H1 (cell line): Measurements from ENCODE around the gene KRT4.

Experiments
- BRCA1 ChIP-seq: IDR thresholded peaks from 2 replicates; pipeline ENCODE4 v1.6.1; 2012; ENCODE audit warnings: low read depth, low read length, improper control_type of control experiment
- CBX5 ChIP-seq: fragments of 300-800, 300-1000 bp; sonication (generic); IDR thresholded peaks from 2 replicates; pipeline ENCODE4 v1.7.1; 2016; ENCODE audit warnings: antibody characterized with exemption, low read length, low read depth
- POLR2A ChIP-seq, 2 experiments: IDR thresholded peaks; 1 replicate in 1 of 2; 2 replicates in 1 of 2; pipeline ENCODE4 v1.6.1; 2011; ENCODE audit warnings: low read depth in 2 of 2, low read length in 2 of 2, mild to moderate bottlenecking in 2 of 2; ENCODE audit errors: control extremely low read depth in 1 of 2
- POLR2AphosphoS5 ChIP-seq: IDR thresholded peaks from 2 replicates; pipeline ENCODE4 v1.6.1; 2011; ENCODE audit warnings: low read depth, low read length
- RXRA ChIP-seq: IDR thresholded peaks from 2 replicates; pipeline ENCODE4 v1.6.1; 2011; ENCODE audit warnings: low read depth, mild to moderate bottlenecking, low read length, moderate library complexity; ENCODE audit not compliant: insufficient read depth
- SIN3A ChIP-seq, 2 experiments: IDR thresholded peaks in 1 of 2; conservative IDR thresholded peaks in 1 of 2; 2 replicates each; pipeline ENCODE4 v1.6.1; 2011 to 2012; ENCODE audit warnings: low read length in 2 of 2, improper control_type of control experiment in 1 of 2, low read depth in 1 of 2, mild to moderate bottlenecking in 1 of 2
- SP1 ChIP-seq: IDR thresholded peaks from 2 replicates; pipeline ENCODE4 v1.6.1; 2011; ENCODE audit warnings: low read depth, low read length
- SUZ12 ChIP-seq: fragments of 200-600 bp; sonication (generic); IDR thresholded peaks from 2 replicates; pipeline ENCODE4 v1.6.1; 2012; ENCODE audit warnings: mild to moderate bottlenecking, inconsistent platforms, low read length, moderate library complexity, mixed read lengths
- TAF1 ChIP-seq: IDR thresholded peaks from 2 replicates; pipeline ENCODE4 v1.6.1; 2011; ENCODE audit warnings: mild to moderate bottlenecking, low read depth, low read length
- YY1 ChIP-seq: IDR thresholded peaks from 2 replicates; pipeline ENCODE4 v1.6.1; 2011; ENCODE audit warnings: low read depth, mild to moderate bottlenecking, low read length
- TF ChIP-seq, protein P1 (sequence below), 3 experiments: IDR thresholded peaks; 1 replicate in 2 of 3; 2 replicates in 1 of 3; pipeline versions ENCODE4 v1.5.1 to v1.6.1; 2011; ENCODE audit warnings: low read length in 3 of 3, mild to moderate bottlenecking in 3 of 3, inconsistent platforms in 2 of 3, low read depth in 1 of 3, moderate library complexity in 1 of 3; ENCODE audit not compliant: insufficient read depth in 1 of 3; ENCODE audit errors: control extremely low read depth in 1 of 3
- TF ChIP-seq, protein P2 (sequence below): fragments of 300-600 bp; sonication (generic); IDR thresholded peaks from 2 replicates; pipeline ENCODE4 v1.7.1; 2012; ENCODE audit warnings: low read length, moderate library complexity, mild to moderate bottlenecking, inconsistent platforms; ENCODE audit not compliant: insufficient replicate concordance

DNA sequence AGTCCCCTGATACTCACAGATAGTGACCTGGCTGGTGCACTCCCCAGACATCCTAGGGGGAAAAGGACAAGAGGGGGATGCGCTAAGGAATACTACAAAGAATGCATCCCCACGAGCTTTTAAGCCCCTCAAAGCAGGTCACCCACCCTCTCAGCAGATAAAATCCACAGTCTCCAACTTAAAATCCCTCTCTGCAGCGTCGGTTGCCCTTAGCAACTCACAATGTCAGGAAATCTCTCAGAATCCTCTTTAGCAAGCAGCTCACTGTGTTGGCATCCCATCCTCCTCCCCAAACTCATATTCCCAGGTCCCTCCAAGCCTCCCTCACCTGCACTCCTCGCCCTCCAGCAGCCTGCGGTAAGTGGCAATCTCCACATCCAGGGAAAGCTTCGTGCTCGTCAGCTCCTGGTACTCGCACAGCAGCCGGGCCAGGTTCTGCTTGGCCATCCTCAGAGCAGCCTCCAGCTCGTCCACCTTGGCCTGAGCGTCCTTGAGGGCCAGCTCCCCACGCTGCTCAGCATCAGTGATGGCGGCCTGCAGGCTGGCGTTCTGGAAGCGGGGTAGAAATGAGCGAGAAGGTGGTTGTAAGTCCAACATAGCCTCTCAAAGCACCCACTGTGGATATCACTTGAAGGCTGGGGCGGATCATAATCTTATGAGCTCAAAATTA is 25.7 kb upstream of the KRT4 start:
- TF ChIP-seq BRCA1 (no peak), RXRA (no peak), SIN3A (conservative IDR thresholded peaks at IDR 0.05 in 1 of 2, IDR thresholded peaks at IDR 0.05 in 1 of 2; ENCODE audit: low read depth in 1 of 2, low read length in 2 of 2) (no peak), TAF1 (no peak), YY1 (no peak), POLR2A (IDR thresholded peaks at IDR 0.05; ENCODE audit: control extremely low read depth in 1 of 2, low read depth in 2 of 2, low read length in 2 of 2) (no peak), CBX5 (no peak), SP1 (no peak), POLR2AphosphoS5 (no peak), SUZ12 (no peak)
- TF ChIP-seq, protein P1, sequence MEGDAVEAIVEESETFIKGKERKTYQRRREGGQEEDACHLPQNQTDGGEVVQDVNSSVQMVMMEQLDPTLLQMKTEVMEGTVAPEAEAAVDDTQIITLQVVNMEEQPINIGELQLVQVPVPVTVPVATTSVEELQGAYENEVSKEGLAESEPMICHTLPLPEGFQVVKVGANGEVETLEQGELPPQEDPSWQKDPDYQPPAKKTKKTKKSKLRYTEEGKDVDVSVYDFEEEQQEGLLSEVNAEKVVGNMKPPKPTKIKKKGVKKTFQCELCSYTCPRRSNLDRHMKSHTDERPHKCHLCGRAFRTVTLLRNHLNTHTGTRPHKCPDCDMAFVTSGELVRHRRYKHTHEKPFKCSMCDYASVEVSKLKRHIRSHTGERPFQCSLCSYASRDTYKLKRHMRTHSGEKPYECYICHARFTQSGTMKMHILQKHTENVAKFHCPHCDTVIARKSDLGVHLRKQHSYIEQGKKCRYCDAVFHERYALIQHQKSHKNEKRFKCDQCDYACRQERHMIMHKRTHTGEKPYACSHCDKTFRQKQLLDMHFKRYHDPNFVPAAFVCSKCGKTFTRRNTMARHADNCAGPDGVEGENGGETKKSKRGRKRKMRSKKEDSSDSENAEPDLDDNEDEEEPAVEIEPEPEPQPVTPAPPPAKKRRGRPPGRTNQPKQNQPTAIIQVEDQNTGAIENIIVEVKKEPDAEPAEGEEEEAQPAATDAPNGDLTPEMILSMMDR (IDR thresholded peaks at IDR 0.05; ENCODE audit: control extremely low read depth in 1 of 3, insufficient read depth in 1 of 3, low read depth in 1 of 3, low read length in 3 of 3): no peak
- TF ChIP-seq, protein P2, sequence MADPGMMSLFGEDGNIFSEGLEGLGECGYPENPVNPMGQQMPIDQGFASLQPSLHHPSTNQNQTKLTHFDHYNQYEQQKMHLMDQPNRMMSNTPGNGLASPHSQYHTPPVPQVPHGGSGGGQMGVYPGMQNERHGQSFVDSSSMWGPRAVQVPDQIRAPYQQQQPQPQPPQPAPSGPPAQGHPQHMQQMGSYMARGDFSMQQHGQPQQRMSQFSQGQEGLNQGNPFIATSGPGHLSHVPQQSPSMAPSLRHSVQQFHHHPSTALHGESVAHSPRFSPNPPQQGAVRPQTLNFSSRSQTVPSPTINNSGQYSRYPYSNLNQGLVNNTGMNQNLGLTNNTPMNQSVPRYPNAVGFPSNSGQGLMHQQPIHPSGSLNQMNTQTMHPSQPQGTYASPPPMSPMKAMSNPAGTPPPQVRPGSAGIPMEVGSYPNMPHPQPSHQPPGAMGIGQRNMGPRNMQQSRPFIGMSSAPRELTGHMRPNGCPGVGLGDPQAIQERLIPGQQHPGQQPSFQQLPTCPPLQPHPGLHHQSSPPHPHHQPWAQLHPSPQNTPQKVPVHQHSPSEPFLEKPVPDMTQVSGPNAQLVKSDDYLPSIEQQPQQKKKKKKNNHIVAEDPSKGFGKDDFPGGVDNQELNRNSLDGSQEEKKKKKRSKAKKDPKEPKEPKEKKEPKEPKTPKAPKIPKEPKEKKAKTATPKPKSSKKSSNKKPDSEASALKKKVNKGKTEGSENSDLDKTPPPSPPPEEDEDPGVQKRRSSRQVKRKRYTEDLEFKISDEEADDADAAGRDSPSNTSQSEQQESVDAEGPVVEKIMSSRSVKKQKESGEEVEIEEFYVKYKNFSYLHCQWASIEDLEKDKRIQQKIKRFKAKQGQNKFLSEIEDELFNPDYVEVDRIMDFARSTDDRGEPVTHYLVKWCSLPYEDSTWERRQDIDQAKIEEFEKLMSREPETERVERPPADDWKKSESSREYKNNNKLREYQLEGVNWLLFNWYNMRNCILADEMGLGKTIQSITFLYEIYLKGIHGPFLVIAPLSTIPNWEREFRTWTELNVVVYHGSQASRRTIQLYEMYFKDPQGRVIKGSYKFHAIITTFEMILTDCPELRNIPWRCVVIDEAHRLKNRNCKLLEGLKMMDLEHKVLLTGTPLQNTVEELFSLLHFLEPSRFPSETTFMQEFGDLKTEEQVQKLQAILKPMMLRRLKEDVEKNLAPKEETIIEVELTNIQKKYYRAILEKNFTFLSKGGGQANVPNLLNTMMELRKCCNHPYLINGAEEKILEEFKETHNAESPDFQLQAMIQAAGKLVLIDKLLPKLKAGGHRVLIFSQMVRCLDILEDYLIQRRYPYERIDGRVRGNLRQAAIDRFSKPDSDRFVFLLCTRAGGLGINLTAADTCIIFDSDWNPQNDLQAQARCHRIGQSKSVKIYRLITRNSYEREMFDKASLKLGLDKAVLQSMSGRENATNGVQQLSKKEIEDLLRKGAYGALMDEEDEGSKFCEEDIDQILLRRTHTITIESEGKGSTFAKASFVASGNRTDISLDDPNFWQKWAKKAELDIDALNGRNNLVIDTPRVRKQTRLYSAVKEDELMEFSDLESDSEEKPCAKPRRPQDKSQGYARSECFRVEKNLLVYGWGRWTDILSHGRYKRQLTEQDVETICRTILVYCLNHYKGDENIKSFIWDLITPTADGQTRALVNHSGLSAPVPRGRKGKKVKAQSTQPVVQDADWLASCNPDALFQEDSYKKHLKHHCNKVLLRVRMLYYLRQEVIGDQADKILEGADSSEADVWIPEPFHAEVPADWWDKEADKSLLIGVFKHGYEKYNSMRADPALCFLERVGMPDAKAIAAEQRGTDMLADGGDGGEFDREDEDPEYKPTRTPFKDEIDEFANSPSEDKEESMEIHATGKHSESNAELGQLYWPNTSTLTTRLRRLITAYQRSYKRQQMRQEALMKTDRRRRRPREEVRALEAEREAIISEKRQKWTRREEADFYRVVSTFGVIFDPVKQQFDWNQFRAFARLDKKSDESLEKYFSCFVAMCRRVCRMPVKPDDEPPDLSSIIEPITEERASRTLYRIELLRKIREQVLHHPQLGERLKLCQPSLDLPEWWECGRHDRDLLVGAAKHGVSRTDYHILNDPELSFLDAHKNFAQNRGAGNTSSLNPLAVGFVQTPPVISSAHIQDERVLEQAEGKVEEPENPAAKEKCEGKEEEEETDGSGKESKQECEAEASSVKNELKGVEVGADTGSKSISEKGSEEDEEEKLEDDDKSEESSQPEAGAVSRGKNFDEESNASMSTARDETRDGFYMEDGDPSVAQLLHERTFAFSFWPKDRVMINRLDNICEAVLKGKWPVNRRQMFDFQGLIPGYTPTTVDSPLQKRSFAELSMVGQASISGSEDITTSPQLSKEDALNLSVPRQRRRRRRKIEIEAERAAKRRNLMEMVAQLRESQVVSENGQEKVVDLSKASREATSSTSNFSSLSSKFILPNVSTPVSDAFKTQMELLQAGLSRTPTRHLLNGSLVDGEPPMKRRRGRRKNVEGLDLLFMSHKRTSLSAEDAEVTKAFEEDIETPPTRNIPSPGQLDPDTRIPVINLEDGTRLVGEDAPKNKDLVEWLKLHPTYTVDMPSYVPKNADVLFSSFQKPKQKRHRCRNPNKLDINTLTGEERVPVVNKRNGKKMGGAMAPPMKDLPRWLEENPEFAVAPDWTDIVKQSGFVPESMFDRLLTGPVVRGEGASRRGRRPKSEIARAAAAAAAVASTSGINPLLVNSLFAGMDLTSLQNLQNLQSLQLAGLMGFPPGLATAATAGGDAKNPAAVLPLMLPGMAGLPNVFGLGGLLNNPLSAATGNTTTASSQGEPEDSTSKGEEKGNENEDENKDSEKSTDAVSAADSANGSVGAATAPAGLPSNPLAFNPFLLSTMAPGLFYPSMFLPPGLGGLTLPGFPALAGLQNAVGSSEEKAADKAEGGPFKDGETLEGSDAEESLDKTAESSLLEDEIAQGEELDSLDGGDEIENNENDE: no peak
